Stimulated activated CD4-positive, alpha-beta T cell treated with anti-CD3 and anti-CD28 coated beads, Interleukin-2, amount 100 ng/mL, for 24 hours (primary cell): ENCODE data around the gene PGM3.

Experiments used
- DNase-seq, 2 donors: peaks; one replicate each; pipeline ENCODE4 v3.0.0-alpha.2; 2020

The PGM3 gene

GRCh38 chr6:83183082-83183828 lies 9.8 kb downstream of the PGM3 start:
- no peak for DNase-seq

- DNase-seq = no peak
These were observed 11.0 kb downstream of the PGM3 start for GRCh38 chr6:83182114-83182513.

- no peak for DNase-seq
These were observed 12.6 kb downstream of the PGM3 start for GRCh38 chr6:83180426-83180950.

- no peak for DNase-seq
These were observed 16.8 kb downstream of the PGM3 start for GRCh38 chr6:83176246-83176645.

DNA sequence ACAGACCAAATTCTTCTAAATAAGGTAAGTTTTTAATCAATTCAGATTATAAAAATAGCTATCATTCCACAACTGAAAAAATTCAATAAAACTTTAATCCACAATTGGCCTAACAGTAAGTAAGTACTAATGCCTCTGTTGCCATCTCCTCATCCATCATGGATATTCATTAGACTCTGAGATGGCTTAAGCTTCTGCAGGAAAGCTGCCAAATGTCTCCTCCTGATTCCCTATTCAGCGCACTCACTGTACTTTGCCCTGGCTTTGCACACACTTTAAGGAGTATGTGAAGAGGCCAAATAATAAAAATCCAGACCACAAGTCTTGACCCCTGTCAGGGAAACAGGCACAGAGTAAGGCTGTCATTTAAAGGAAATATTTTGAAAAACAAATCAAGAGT lies 23.6 kb downstream of the PGM3 start:
- DNase-seq = no peak

DNA sequence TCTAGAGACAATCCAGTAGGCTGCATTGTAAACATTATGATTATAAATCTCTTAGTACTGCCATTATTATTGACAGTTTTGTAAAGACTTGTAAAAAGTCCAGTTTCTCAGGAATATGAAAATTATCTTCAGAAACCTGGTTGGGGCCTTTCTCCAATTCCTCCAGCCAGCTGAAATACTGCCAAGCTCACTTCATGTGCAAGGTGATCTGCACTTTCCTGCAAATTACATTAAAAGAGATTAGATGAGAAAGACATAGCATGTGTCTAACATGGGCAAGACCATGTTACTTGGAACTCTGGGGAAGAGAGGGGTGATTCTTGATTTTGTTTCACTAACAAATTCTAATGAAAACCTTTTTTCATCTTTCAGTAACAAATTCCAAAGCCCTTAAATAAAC lies 24.0 kb downstream of the PGM3 start:
- no peak for DNase-seq

GRCh38 chr6:83168556-83168955 lies 24.5 kb downstream of the PGM3 start:
- DNase-seq = no peak

- no peak for DNase-seq
These were observed 25.3 kb downstream of the PGM3 start for GRCh38 chr6:83167726-83168278.

DNA sequence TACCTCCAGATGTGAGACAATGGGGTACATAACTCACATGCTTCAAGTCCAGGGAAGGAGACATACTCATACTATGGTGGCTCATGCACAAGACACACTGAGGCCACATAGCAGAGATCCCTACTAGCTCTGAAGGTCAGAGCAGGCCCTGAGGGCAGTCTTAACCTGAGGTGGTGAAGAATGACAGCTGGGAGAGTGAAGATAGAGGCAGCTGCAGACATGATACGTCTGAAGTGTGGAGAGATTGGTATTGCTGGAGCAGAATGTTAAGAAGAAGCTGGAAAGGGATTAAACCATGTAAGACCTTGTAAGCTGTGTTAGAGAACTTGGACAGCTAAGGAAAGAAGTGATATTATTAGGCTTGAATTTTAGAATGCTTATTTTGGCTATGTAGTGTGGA lies 32.9 kb downstream of the PGM3 start:
- no peak for DNase-seq

GRCh38 chr6:83155794-83156193 lies 37.3 kb downstream of the PGM3 start:
- no peak for DNase-seq

DNA sequence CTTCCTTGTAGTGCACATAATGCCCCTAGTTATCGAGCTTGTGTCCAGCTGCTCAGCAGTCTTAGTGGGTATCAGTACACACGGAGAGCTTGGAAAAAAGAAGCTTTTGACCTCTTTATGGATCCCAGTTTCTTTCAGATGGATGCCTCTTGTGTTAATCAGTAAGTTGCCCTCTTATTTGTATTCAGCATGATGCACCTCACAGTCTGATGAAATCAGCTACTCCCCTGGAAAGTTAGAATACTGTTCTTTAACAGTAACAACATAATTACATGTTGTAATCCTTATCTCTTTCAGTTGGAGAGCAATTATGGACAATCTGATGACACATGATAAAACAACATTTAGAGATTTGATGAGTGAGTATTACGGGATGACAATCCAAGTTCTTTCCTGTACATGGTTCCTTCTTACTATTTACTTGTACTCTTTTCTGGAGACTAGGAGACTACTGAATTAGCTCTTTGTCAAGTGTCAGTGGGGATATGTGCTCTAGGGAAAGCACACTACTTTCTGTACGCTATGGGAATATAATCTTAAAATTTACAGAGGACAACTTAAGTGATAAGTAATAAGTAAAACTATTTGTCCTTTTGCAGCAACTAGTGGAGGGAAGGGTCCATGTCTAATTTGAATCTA lies 39.1 kb downstream of the PGM3 start:
- DNase-seq = no peak

- no peak for DNase-seq
These were observed 40.2 kb downstream of the PGM3 start for GRCh38 chr6:83152913-83153312.

DNA sequence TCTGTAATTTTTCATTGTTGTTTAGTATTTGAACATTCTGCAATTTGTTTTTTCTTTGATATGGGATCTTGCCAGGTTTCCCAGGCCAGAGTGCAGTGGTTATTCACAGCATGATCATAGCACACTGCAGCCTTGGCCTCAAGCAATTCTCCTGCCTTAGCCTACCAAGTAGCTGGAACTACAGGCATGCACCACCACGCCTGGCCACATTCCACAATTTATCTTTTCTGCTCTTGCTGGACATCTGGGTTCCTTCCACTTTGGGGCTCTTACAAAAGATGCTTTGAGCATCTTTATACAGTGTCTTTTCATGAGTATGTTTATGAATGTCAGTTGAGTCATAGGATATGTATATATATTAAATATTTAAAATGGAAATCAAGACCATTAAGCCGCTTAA lies 42.0 kb downstream of the PGM3 start:
- DNase-seq = no peak

DNA sequence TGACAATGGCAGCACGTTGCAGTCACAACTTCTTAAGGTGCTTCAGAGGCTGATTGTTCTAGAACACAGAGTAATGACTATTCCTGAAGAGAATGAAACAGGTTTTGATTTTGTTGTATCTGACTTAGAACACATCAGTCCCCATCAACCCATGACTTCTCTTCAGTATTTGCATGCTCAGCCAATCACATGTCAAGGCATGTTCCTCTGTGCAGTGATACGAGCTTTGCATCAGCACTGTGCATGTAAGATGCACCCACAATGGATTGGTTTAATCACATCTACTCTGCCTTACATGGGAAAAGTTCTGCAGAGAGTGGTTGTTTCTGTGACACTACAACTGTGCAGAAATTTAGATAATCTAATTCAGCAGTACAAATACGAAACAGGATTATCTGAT lies 54.3 kb downstream of the PGM3 start:
- DNase-seq = no peak

- DNase-seq = no peak
These were observed 54.8 kb downstream of the PGM3 start for GRCh38 chr6:83138118-83138722.

DNA sequence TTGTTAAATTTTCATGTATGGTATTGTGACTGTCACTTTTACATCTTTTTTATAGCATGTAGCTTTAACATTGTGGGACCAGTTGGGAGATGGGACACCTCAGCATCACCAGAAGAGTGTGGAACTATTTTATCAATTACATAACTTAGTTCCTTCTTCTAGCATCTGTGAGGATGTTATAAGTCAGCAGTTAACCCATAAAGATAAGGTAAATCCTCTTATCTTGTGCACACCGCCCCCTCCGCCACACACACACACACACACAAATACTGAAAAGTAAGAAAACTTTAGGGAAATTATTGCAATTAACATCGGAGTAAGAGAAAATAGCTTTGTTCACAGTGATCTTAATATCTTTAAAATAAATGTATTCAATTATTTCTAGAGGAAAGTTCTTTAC lies 60.9 kb downstream of the PGM3 start:
- no peak for DNase-seq

GRCh38 chr6:83127976-83128375 lies 65.1 kb downstream of the PGM3 start:
- DNase-seq = no peak

GRCh38 chr6:83127258-83127657 lies 65.8 kb downstream of the PGM3 start:
- DNase-seq = no peak

DNA sequence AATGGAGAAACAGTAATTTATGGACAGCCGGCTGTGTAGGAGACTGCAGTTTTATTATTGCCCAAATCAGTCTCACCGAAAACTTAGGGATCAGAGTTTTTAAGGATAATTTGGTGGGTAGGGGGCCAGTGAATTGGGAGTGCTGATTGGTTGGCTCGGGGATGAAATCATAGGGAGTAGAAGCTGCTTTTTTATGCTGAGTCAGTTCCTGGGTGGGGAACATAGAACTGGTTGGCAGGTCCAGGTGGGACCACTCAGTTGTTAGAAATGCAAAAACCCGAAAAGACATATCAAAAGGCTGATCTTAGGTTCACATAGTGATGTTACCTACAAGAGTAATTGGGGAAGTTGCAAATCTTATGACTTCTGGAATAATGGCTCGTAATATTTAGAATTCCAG lies 66.3 kb downstream of the PGM3 start:
- no peak for DNase-seq

DNA sequence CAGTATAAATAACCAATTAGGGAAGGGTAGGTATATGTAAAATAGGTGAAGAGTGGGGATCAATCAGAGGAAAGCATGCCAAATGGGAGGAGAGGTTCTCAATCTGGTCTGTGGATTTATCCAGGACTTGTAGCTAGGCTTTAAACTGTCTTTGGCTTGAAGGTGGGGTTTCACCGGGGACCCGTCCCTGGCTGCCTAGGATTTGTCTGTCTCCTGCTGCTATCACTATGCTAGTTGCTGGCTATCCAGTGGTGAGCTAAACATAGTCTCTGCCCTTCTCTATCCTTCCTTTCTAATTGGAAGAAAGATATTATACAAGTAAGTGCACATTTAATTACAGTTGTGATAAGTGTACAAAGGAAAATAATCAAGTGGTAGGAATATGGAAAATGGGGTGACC lies 66.8 kb downstream of the PGM3 start:
- DNase-seq = no peak

DNA sequence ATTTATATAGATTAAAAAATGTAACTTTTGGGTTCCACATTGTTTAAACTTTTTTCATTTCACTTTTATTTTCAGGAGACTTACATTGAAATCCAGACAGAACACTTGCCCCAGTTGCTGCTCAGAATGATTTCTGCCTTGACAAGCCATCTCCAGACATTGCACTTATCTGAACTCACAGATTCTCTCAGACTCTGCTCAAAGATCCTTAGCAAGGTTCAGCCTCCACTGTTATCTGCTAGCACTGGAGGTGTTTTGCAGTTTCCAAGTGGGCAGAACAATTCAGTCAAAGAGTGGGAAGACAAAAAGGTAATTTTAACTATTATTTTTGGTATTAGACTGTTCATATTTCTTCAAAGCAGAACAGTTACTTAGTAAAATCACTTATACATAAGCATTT lies 67.6 kb downstream of the PGM3 start:
- DNase-seq = no peak

GRCh38 chr6:83124553-83124952 lies 68.5 kb downstream of the PGM3 start:
- DNase-seq = no peak

- DNase-seq = no peak
These were observed 73.2 kb downstream of the PGM3 start for GRCh38 chr6:83119742-83120300.

- no peak for DNase-seq
These were observed 75.3 kb downstream of the PGM3 start for GRCh38 chr6:83117802-83118201.
